IPS DF 4.7 (cell line): ENCODE results near the gene CEBPZ.
"Not testable (repeated sequence)": the region's sequence is repeated elsewhere in the genome, so short reads cannot be mapped to it uniquely, and the experiment has no call there.

Experiments
- DNase-seq: peaks from one replicate; pipeline ENCODE4 v3.0.0-alpha.2; 2013; ENCODE audit warnings: low spot score; ENCODE audit errors: extremely low read depth

CEBPZ gene

GRCh38 chr2:37231241-37232130 lies at the start of gene CEBPZ, which contains the start of gene NDUFAF7:
Gene CEBPZ, minus strand, starts transcription at chr2:37231596. Its CDS starts 29 bp downstream, at chr2:37231567.
Gene NDUFAF7, plus strand, starts transcription at chr2:37231658. Its CDS starts 48 bp downstream, at chr2:37231706.
- DNase-seq, result peak; percentile 79

- no peak for DNase-seq
These were observed 44.9 kb upstream of the CEBPZ start for GRCh38 chr2:37276291-37276690.

- DNase-seq, result no peak
These were observed 43.1 kb upstream of the CEBPZ start for GRCh38 chr2:37274359-37274965.

GRCh38 chr2:37271376-37272067 lies 40.1 kb upstream of the CEBPZ start:
- peak; percentile 19 for DNase-seq

GRCh38 chr2:37268111-37268510 lies 36.7 kb upstream of the CEBPZ start:
- DNase-seq, result no peak

- no peak for DNase-seq
These were observed 36.3 kb upstream of the CEBPZ start for GRCh38 chr2:37267685-37268084.

- DNase-seq, result no peak
These were observed 32.4 kb upstream of the CEBPZ start for GRCh38 chr2:37263839-37264238.

- no peak for DNase-seq
These were observed 31.1 kb upstream of the CEBPZ start for GRCh38 chr2:37262522-37262921.

GRCh38 chr2:37250869-37251740 lies 19.7 kb upstream of the CEBPZ start:
- no peak for DNase-seq

GRCh38 chr2:37246205-37246604 lies 14.8 kb upstream of the CEBPZ start:
- no peak for DNase-seq

GRCh38 chr2:37244755-37245154 lies 13.4 kb upstream of the CEBPZ start:
- no peak for DNase-seq

GRCh38 chr2:37244017-37244416 lies 12.6 kb upstream of the CEBPZ start:
- no peak for DNase-seq

GRCh38 chr2:37243435-37243834 lies 12.0 kb upstream of the CEBPZ start:
- DNase-seq, result no peak

GRCh38 chr2:37232131-37232933 lies 936 bp upstream of the CEBPZ start:
- DNase-seq, result no peak

- no peak for DNase-seq
These were observed 815 bp downstream of the CEBPZ start for GRCh38 chr2:37230581-37230980.

GRCh38 chr2:37228788-37229187 lies 2.6 kb downstream of the CEBPZ start:
- no peak for DNase-seq

- no peak for DNase-seq
These were observed 4.5 kb downstream of the CEBPZ start for GRCh38 chr2:37226863-37227262.

- not testable (repeated sequence) for DNase-seq
These were observed 6.3 kb downstream of the CEBPZ start for GRCh38 chr2:37225129-37225528.

GRCh38 chr2:37224063-37224462 lies 7.3 kb downstream of the CEBPZ start:
- DNase-seq, result no peak

GRCh38 chr2:37223131-37223530 lies 8.3 kb downstream of the CEBPZ start:
- DNase-seq, result no peak
